Motor neuron (in vitro differentiated cells): ENCODE measurements around the gene RAB4A. TPM values are rescaled to one million over a fixed set of nuclear protein-coding genes. Genes with fewer than 3 reads are reported as not detected.

ENCODE experiments used
- ATAC-seq, 8 experiments: fragments of 200-7000 bp; cut with Tn5 transposase; replicated peaks in 6 of 8; 2 replicates each; pipeline ENCODE4 v1.8.0; 2021; ENCODE audit warnings: mild to moderate bottlenecking in 8 of 8, moderate library complexity in 8 of 8
- H3K27ac ChIP-seq, 2 donors: fragments of 250-450 bp; sonication (Bioruptor Pico); 2 replicates each; pipeline ENCODE4 v1.9.0; 2021; ENCODE audit warnings: antibody characterized with exemption in 2 of 2, mild to moderate bottlenecking in 2 of 2, moderate library complexity in 1 of 2
- H3K4me1 ChIP-seq, 2 donors: fragments of 250-450 bp; sonication (Bioruptor Pico); replicated peaks in 1 of 2; 2 replicates each; pipeline ENCODE4 v1.6.1; 2021; ENCODE audit warnings: antibody characterized with exemption in 2 of 2, mild to moderate bottlenecking in 2 of 2, moderate library complexity in 1 of 2
- H3K4me3 ChIP-seq, 5 donors: fragments of 250-450 bp; sonication (Bioruptor Pico); 2 replicates each; pipeline ENCODE4 v1.9.0; 2021; ENCODE audit warnings: antibody characterized with exemption in 5 of 5, mild to moderate bottlenecking in 5 of 5, moderate library complexity in 4 of 5
- WGBS, 10 experiments: fragments of 450-650 bp; shearing (Covaris generic); methylation state at CpG; one replicate each; pipeline ENCODE4 v1.0.0; 2022; 5-methylcytosine and 5-hydroxymethylcytosine counted together
- in situ Hi-C, 9 experiments: fragments of 400-800 bp; cut with MboI; loops; one replicate each; pipeline ENCODE4 v1.15.0; 2021; ENCODE audit warnings: low sequenced_read_pairs in 9 of 9, low pct_unique_long_range_greater_than_20kb in 2 of 9; ENCODE audit not compliant: unreplicated experiment in 9 of 9
- total RNA-seq, 8 experiments: library from RNA; unstranded; fragments of 300-600 nt; gene quantifications; 2 replicates each; pipeline versions ENCODE4 v1.2.3 to v1.2.4, GENCODE V29; 2022

Gene RAB4A
- total RNA-seq, 8 experiments from 2014 or later, result 12.9 to 51.6 (median 35.3) TPM

GRCh38 chr1:229262239-229262638 is 8.7 kb upstream of the RAB4A start:
- no peak for ATAC-seq
- no peak overlapping the region for H3K27ac ChIP-seq
- in situ Hi-C loops, result loop anchor here (10.0 to 25.0 kb wide), 5 partner anchors 200 to 1050 kb away; partner anchors contain the start of gene NUP133 (in 3 of the 9)
- WGBS, 10 experiments, result 89 to 100% (median 98%) methylated on average over 1 to 2 of the region's 2 CpGs
- peaks cover 4 to 8% of the 10 kb centered on the region in 2 donors for H3K4me1 ChIP-seq
- H3K4me3 ChIP-seq, result no peak overlapping the region

- in situ Hi-C loops, result loop anchor here (10.0 to 25.0 kb wide), 5 partner anchors 199 to 1049 kb away; partner anchors contain the start of gene NUP133 (in 3 of the 9)
- Histone ChIP-seq H3K4me3 (no peak overlapping the region), H3K27ac (no peak overlapping the region), H3K4me1 (peaks cover 4 to 8% of the 10 kb centered on the region in 2 donors)
- ATAC-seq, result no peak
These were observed 7.7 kb upstream of the RAB4A start for GRCh38 chr1:229263254-229263653.

- Histone ChIP-seq H3K27ac (no peak overlapping the region), H3K4me3 (no peak overlapping the region), H3K4me1 (peaks cover 4 to 8% of the 10 kb centered on the region in 2 donors)
- in situ Hi-C loops, result loop anchor here (10.0 to 25.0 kb wide), 5 partner anchors 198 to 1048 kb away; partner anchors contain the start of gene NUP133 (in 3 of the 9)
- ATAC-seq, result peak in 1 of 8 experiments; percentile 50
- 0 to 90% (median 78%) methylated on average over 1 to 7 of the region's 7 CpGs; no CpG with 5 or more reads in 2 of the 10 experiments for WGBS, 10 experiments
These were observed 6.8 kb upstream of the RAB4A start for GRCh38 chr1:229264068-229264467.

GRCh38 chr1:229264487-229264886 is 6.4 kb upstream of the RAB4A start:
- 10 to 95% (median 83%) methylated on average over 1 to 5 of the region's 5 CpGs; no CpG with 5 or more reads in 2 of the 10 experiments for WGBS, 10 experiments
- Histone ChIP-seq H3K4me3 (no peak overlapping the region), H3K4me1 (peaks cover 4 to 8% of the 10 kb centered on the region in 2 donors), H3K27ac (no peak overlapping the region)
- in situ Hi-C loops, result loop anchor here (10.0 to 25.0 kb wide), 5 partner anchors 198 to 1048 kb away; partner anchors contain the start of gene NUP133 (in 3 of the 9)
- no peak for ATAC-seq

- in situ Hi-C loops, result loop anchor here (10.0 to 25.0 kb wide), 5 partner anchors 196 to 1046 kb away; partner anchors contain the start of gene NUP133 (in 3 of the 9)
- no peak overlapping the region for H3K4me3 ChIP-seq
- H3K4me1 ChIP-seq, result peaks cover 5% of the 10 kb centered on the region in 2 donors
- no peak for ATAC-seq
- H3K27ac ChIP-seq, result no peak overlapping the region
- 57 to 88% (median 77%) methylated on average over 2 to 3 of the region's 3 CpGs for WGBS, 10 experiments
These were observed 4.6 kb upstream of the RAB4A start for GRCh38 chr1:229266274-229266673.

GRCh38 chr1:229266832-229267500 is 3.9 kb upstream of the RAB4A start:
- 80 to 100% (median 100%) methylated on average over 1 to 2 of the region's 2 CpGs for WGBS, 10 experiments
- no peak overlapping the region for H3K27ac ChIP-seq
- no peak for ATAC-seq
- no peak overlapping the region for H3K4me3 ChIP-seq
- in situ Hi-C loops, result loop anchor here (10.0 to 25.0 kb wide), 5 partner anchors 195 to 1045 kb away; partner anchors contain the start of gene NUP133 (in 3 of the 9)
- peaks cover 5% of the 10 kb centered on the region in 2 donors for H3K4me1 ChIP-seq

GRCh38 chr1:229268505-229268904 is 2.4 kb upstream of the RAB4A start:
- no peak for ATAC-seq
- 67 to 100% (median 96%) methylated on average over 1 to 2 of the region's 2 CpGs; no CpG with 5 or more reads in 4 of the 10 experiments for whole genome bisulfite sequencing, 10 experiments
- H3K4me3 ChIP-seq, result no peak overlapping the region
- in situ Hi-C loops, result loop anchor here (10.0 to 25.0 kb wide), 5 partner anchors 194 to 1044 kb away; partner anchors contain the start of gene NUP133 (in 3 of the 9)
- H3K4me1 ChIP-seq, result peaks cover 17 to 18% of the 10 kb centered on the region in 2 donors
- H3K27ac ChIP-seq, result no peak overlapping the region

GRCh38 chr1:229271448-229272159 is 693 bp downstream of the RAB4A start:
- Histone ChIP-seq H3K4me3 (peak overlapping the region; percentile 65 to 81 (median 75)), H3K4me1 (peaks cover 17 to 20% of the 10 kb centered on the region in 2 donors), H3K27ac (peak overlapping the region; percentile 44 to 74)
- in situ Hi-C loops, result loop anchor here in 8 of 9 experiments (25.0 kb wide), 4 partner anchors 191 to 1041 kb away; partner anchors contain the start of gene NUP133 (in 3 of the 8)
- 0 to 25% (median 4%) methylated on average over 2 to 9 of the region's 32 CpGs for WGBS, 10 experiments
- ATAC-seq, result peak; percentile 60 to 78 (median 73)

GRCh38 chr1:229272164-229273158 is 1.6 kb downstream of the RAB4A start:
- in situ Hi-C loops, result loop anchor here in 8 of 9 experiments (25.0 kb wide), 4 partner anchors 190 to 1040 kb away; partner anchors contain the start of gene NUP133 (in 3 of the 8)
- H3K4me1 ChIP-seq, result peaks cover 17 to 20% of the 10 kb centered on the region in 2 donors
- ATAC-seq, result no peak
- no peak overlapping the region for H3K27ac ChIP-seq
- H3K4me3 ChIP-seq, result peak overlapping the region; percentile 65 to 81 (median 75)
- WGBS, 10 experiments, result 32 to 100% (median 50%) methylated on average over 1 to 11 of the region's 11 CpGs

- in situ Hi-C loops, result loop anchor here in 8 of 9 experiments (25.0 kb wide), 4 partner anchors 189 to 1039 kb away; partner anchors contain the start of gene NUP133 (in 3 of the 8)
- peak in 1 of 8 experiments; percentile 35 for ATAC-seq
- 63 to 100% (median 100%) methylated on average over 1 to 7 of the region's 7 CpGs; no CpG with 5 or more reads in 1 of the 10 experiments for WGBS, 10 experiments
- H3K4me1 ChIP-seq, result peaks cover 17 to 20% of the 10 kb centered on the region in 2 donors
- no peak overlapping the region for H3K27ac ChIP-seq
- H3K4me3 ChIP-seq, result no peak overlapping the region
These were observed 2.8 kb downstream of the RAB4A start for GRCh38 chr1:229273507-229274232.

- no peak for ATAC-seq
- in situ Hi-C loops, result no loop called here
- Histone ChIP-seq H3K4me1 (peaks cover 17 to 20% of the 10 kb centered on the region in 2 donors), H3K4me3 (no peak overlapping the region), H3K27ac (no peak overlapping the region)
- 80 to 100% (median 100%) methylated on average over 1 to 2 of the region's 2 CpGs for WGBS, 10 experiments
These were observed 4.1 kb downstream of the RAB4A start for GRCh38 chr1:229275005-229275404.
